Neural cell (in vitro differentiated cells): Measurements from ENCODE around the gene ATF7. TPM values are rescaled to one million over a fixed set of nuclear protein-coding genes. Genes with fewer than 3 reads are reported as not detected.

Source experiments
- H2AFZ ChIP-seq: fragments of 200-600, 300-800 bp; sonication (generic), shearing (Covaris generic); 2 replicates; pipeline ENCODE4 v1.6.0; 2014; ENCODE audit warnings: low read depth, mild to moderate bottlenecking, antibody characterized with exemption, low read length, moderate library complexity
- H3F3A ChIP-seq: fragments of 200-600 bp; shearing (Covaris generic); 2 replicates; pipeline ENCODE4 v1.6.1; 2016; ENCODE audit warnings: mild to moderate bottlenecking, moderate library complexity, mixed read lengths, antibody characterized with exemption, low read length; ENCODE audit not compliant: insufficient read depth, poor library complexity, severe bottlenecking
- H3K27ac ChIP-seq: fragments of 200-600, 300-800 bp; sonication (generic), shearing (Covaris generic); 2 replicates; pipeline ENCODE4 v1.5.1; 2014; ENCODE audit warnings: mild to moderate bottlenecking, low read length, moderate library complexity
- H3K27me3 ChIP-seq: fragments of 300-800, 200-600 bp; sonication (generic), shearing (Covaris generic); 2 replicates; pipeline ENCODE4 v1.6.0; 2014; ENCODE audit warnings: mild to moderate bottlenecking, low read depth, low read length, moderate library complexity; ENCODE audit not compliant: insufficient read depth
- H3K36me3 ChIP-seq: fragments of 300-800, 200-600 bp; sonication (generic), shearing (Covaris generic); 2 replicates; pipeline ENCODE4 v1.5.1; 2014; ENCODE audit warnings: mild to moderate bottlenecking, antibody characterized with exemption, low read length, moderate library complexity; ENCODE audit not compliant: insufficient read depth
- H3K4me2 ChIP-seq: fragments of 300-800, 200-600 bp; sonication (generic), shearing (Covaris generic); 2 replicates; pipeline ENCODE4 v1.6.0; 2014; ENCODE audit warnings: mild to moderate bottlenecking, low read length
- H3K4me3 ChIP-seq: fragments of 300-800, 200-600 bp; sonication (generic), shearing (Covaris generic); 2 replicates; pipeline ENCODE4 v1.5.1; 2014; ENCODE audit warnings: mild to moderate bottlenecking, low read length, moderate library complexity
- H3K79me2 ChIP-seq: fragments of 200-600 bp; shearing (Covaris generic); replicated peaks from 2 replicates; pipeline ENCODE4 v1.6.0; 2014; ENCODE audit warnings: mild to moderate bottlenecking, low read length, moderate library complexity; ENCODE audit not compliant: insufficient read depth
- H3K9ac ChIP-seq: fragments of 300-800, 200-600 bp; sonication (generic), shearing (Covaris generic); 2 replicates; pipeline ENCODE4 v1.6.1; 2016; ENCODE audit warnings: mild to moderate bottlenecking, low read length, mixed read lengths
- H3K9me2 ChIP-seq: fragments of 200-600 bp; shearing (Covaris generic); 2 replicates; pipeline ENCODE4 v1.6.1; 2016; ENCODE audit warnings: mild to moderate bottlenecking, low read length, mixed read lengths; ENCODE audit not compliant: insufficient read depth
- H3K9me3 ChIP-seq: fragments of 200-600, 300-800 bp; sonication (generic), shearing (Covaris generic); 2 replicates; pipeline ENCODE4 v1.6.1; 2016; ENCODE audit warnings: mild to moderate bottlenecking, mixed run types, low read length, moderate library complexity, mixed read lengths
- H4K20me1 ChIP-seq: fragments of 200-600 bp; shearing (Covaris generic); 2 replicates; pipeline ENCODE4 v1.6.1; 2016; ENCODE audit warnings: mild to moderate bottlenecking, mixed run types; ENCODE audit not compliant: insufficient read depth
- EP300 ChIP-seq: fragments of 450-650 bp; conservative IDR thresholded peaks from 2 replicates; pipeline ENCODE4 v1.6.1; 2014; ENCODE audit warnings: antibody characterized with exemption, mild to moderate bottlenecking, moderate library complexity; ENCODE audit not compliant: poor library complexity, severe bottlenecking
- EZH2 ChIP-seq: fragments of 200-600, 300-800 bp; shearing (Covaris generic), sonication (generic); IDR thresholded peaks from 2 replicates; pipeline ENCODE4 v1.6.1; 2014; ENCODE audit warnings: antibody characterized with exemption, low read length, borderline replicate concordance, mild to moderate bottlenecking; ENCODE audit not compliant: insufficient read depth, poor library complexity, severe bottlenecking
- MXI1 ChIP-seq: fragments of 450-650 bp; conservative IDR thresholded peaks from 2 replicates; pipeline ENCODE4 v1.6.1; 2014; ENCODE audit warnings: antibody characterized with exemption, mild to moderate bottlenecking; ENCODE audit not compliant: poor library complexity, severe bottlenecking
- POLR2AphosphoS5 ChIP-seq: IDR thresholded peaks from 2 replicates; pipeline ENCODE4 v1.6.1; 2012
- RAD21 ChIP-seq: fragments of 450-650 bp; conservative IDR thresholded peaks from 2 replicates; pipeline ENCODE4 v1.6.1; 2014; ENCODE audit warnings: antibody characterized with exemption, mild to moderate bottlenecking, moderate library complexity
- SMC3 ChIP-seq: fragments of 450-650 bp; conservative IDR thresholded peaks from 2 replicates; pipeline ENCODE4 v1.6.1; 2014; ENCODE audit warnings: antibody characterized with exemption, mild to moderate bottlenecking, moderate library complexity; ENCODE audit not compliant: poor library complexity
- TAF1 ChIP-seq: IDR thresholded peaks from 2 replicates; pipeline ENCODE4 v1.6.1; 2012; ENCODE audit warnings: low read depth
- polyA plus RNA-seq: library from polyadenylated mRNA; depleted of rRNA; stranded (reverse); fragments of >200 nt; gene quantifications from 2 replicates; pipeline ENCODE4 v1.2.3, GENCODE V29; 2014
- TF ChIP-seq, protein P1 (sequence below): IDR thresholded peaks from 2 replicates; pipeline ENCODE4 v1.6.1; 2012; ENCODE audit warnings: borderline replicate concordance
- TF ChIP-seq, protein P2 (sequence below): fragments of 450-650 bp; IDR thresholded peaks from 2 replicates; pipeline ENCODE4 v1.5.1; 2014; ENCODE audit warnings: antibody characterized with exemption, mild to moderate bottlenecking, moderate library complexity; ENCODE audit not compliant: poor library complexity, severe bottlenecking

ATF7 gene
- polyA plus RNA-seq, 1 donor from 2014 or later, result 6.3 TPM

DNA sequence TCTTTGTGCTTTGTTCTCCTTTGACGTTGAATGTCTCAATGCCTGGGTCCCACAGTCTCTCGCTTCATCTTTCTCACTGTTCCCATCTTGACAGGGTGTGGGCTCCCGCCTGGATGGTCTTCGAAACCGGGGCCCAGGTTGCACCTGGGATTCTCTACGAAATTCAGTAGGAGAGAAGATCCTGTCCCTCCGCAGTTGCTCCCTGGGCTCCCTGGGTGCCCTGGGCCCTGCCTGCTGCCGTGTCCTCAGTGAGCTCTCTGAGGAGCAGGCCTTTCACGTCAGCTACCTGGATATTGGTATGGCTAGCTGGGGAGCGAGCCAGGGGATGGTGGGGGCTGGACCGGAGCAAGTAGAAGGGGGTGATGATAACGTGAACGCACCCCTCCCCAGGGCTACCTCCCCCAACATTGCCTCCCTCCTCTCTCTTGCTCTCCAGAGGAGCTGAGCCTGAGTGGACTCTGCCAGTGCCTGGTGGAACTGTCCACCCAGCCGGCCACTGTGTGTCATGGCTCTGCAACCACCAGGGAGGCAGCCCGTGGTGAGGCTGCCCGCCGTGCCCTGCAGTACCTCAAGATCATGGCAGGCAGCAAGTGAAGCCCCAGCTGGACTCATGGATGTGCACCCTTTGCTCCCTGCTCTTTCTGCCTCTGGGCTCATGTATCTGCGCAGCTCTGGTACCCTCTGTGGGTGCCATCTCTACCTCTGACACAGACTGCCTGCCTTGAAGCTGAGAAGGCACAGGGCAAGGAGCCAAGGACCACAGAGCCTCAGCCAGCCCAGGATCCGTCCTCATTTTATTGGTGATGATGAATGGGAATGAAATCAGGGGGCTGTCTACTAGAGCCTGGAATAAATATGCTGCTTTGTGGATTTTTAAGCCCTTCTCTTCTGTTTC is 120.4 kb downstream of the ATF7 start:
- H3K4me3 ChIP-seq, result no peak overlapping the region
- H3K27ac ChIP-seq, result no peak overlapping the region
- H3F3A ChIP-seq, result peaks cover 5% of the 10 kb centered on the region
- no peak overlapping the region for H2AFZ ChIP-seq
- TF ChIP-seq EP300 (no peak), POLR2AphosphoS5 (no peak), SMC3 (no peak), TAF1 (no peak), MXI1 (no peak), RAD21 (no peak), EZH2 (no peak)
- TF ChIP-seq, protein P1, sequence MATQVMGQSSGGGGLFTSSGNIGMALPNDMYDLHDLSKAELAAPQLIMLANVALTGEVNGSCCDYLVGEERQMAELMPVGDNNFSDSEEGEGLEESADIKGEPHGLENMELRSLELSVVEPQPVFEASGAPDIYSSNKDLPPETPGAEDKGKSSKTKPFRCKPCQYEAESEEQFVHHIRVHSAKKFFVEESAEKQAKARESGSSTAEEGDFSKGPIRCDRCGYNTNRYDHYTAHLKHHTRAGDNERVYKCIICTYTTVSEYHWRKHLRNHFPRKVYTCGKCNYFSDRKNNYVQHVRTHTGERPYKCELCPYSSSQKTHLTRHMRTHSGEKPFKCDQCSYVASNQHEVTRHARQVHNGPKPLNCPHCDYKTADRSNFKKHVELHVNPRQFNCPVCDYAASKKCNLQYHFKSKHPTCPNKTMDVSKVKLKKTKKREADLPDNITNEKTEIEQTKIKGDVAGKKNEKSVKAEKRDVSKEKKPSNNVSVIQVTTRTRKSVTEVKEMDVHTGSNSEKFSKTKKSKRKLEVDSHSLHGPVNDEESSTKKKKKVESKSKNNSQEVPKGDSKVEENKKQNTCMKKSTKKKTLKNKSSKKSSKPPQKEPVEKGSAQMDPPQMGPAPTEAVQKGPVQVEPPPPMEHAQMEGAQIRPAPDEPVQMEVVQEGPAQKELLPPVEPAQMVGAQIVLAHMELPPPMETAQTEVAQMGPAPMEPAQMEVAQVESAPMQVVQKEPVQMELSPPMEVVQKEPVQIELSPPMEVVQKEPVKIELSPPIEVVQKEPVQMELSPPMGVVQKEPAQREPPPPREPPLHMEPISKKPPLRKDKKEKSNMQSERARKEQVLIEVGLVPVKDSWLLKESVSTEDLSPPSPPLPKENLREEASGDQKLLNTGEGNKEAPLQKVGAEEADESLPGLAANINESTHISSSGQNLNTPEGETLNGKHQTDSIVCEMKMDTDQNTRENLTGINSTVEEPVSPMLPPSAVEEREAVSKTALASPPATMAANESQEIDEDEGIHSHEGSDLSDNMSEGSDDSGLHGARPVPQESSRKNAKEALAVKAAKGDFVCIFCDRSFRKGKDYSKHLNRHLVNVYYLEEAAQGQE, result no peak
- TF ChIP-seq, protein P2, sequence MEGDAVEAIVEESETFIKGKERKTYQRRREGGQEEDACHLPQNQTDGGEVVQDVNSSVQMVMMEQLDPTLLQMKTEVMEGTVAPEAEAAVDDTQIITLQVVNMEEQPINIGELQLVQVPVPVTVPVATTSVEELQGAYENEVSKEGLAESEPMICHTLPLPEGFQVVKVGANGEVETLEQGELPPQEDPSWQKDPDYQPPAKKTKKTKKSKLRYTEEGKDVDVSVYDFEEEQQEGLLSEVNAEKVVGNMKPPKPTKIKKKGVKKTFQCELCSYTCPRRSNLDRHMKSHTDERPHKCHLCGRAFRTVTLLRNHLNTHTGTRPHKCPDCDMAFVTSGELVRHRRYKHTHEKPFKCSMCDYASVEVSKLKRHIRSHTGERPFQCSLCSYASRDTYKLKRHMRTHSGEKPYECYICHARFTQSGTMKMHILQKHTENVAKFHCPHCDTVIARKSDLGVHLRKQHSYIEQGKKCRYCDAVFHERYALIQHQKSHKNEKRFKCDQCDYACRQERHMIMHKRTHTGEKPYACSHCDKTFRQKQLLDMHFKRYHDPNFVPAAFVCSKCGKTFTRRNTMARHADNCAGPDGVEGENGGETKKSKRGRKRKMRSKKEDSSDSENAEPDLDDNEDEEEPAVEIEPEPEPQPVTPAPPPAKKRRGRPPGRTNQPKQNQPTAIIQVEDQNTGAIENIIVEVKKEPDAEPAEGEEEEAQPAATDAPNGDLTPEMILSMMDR, result no peak
- no peaks in the 10 kb centered on the region for H3K9me2 ChIP-seq
- peaks cover 12% of the 10 kb centered on the region for H3K79me2 ChIP-seq
- no peaks in the 10 kb centered on the region for H4K20me1 ChIP-seq
- no peaks in the 10 kb centered on the region for H3K27me3 ChIP-seq
- no peaks in the 10 kb centered on the region for H3K9me3 ChIP-seq
- H3K9ac ChIP-seq, result no peak overlapping the region
- no peak overlapping the region for H3K4me2 ChIP-seq
- no peaks in the 10 kb centered on the region for H3K36me3 ChIP-seq

DNA sequence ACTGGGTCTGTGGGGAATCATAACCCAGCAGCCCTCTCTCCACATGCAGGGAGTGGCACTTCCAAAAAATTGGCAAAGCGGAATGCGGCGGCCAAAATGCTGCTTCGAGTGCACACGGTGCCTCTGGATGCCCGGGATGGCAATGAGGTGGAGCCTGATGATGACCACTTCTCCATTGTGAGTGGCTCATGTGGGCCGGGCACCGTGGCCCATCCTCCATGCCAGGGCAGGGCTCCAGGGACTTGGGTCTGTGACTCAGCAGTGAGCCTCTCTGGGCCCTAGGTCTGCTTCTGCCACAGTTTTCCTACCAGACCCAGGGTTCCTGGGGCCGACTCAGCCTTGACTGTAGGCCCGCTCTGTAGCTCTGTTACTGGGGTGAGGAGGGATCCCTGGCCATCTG is 121.1 kb downstream of the ATF7 start:
- H3K4me2 ChIP-seq, result no peak overlapping the region
- no peak overlapping the region for H2AFZ ChIP-seq
- H3K9me2 ChIP-seq, result no peaks in the 10 kb centered on the region
- no peaks in the 10 kb centered on the region for H3K36me3 ChIP-seq
- H3F3A ChIP-seq, result peaks cover 8% of the 10 kb centered on the region
- H3K4me3 ChIP-seq, result no peak overlapping the region
- H3K9ac ChIP-seq, result no peak overlapping the region
- no peaks in the 10 kb centered on the region for H3K9me3 ChIP-seq
- H4K20me1 ChIP-seq, result no peaks in the 10 kb centered on the region
- H3K27ac ChIP-seq, result no peak overlapping the region
- TF ChIP-seq TAF1 (no peak), MXI1 (no peak), SMC3 (no peak), EP300 (no peak), EZH2 (no peak), POLR2AphosphoS5 (no peak), RAD21 (no peak)
- TF ChIP-seq, protein P1, result no peak
- TF ChIP-seq, protein P2, result no peak
- H3K79me2 ChIP-seq, result peaks cover 12% of the 10 kb centered on the region
- no peaks in the 10 kb centered on the region for H3K27me3 ChIP-seq
